GM18505 (cell line): ENCODE data around the gene SPDYE2.
"Not testable (repeated sequence)": the region's sequence is repeated elsewhere in the genome, so short reads cannot be mapped to it uniquely, and the experiment has no call there.

Experiments
- ATAC-seq: cut with Tn5 transposase; IDR thresholded peaks from one replicate; pipeline ENCODE4 v1.9.1; 2021; ENCODE audit not compliant: unreplicated experiment

Gene SPDYE2

DNA sequence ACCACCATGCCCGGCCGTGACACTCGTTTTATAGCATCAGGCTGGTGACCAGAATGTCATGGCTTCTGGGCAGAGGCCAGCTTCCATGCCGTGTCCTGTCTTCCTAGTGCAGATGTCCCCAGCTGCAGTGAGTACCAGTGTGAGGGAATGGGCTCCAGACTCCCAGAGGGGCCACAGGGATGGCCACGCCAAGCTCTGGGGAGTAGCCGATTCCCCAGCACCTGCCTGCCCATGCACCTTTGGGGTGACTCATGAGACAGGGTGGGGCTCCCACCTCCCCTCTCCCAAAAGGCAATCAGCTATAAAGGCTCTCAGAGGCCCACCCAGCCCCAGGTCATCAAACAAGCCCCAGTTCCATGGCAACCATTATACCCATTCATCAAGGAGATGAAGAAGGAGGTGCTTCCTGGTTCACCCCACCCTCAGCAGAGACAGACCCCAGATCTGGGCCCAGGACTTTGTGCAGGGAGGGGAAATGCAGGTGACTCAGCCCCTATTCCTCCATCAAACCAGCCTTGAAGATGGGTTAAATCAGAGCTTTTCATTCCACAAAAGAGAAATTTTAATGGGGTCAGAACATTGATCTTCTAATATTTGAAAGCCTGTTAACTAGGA is at the start of gene SPDYE2:
Gene SPDYE2 (plus strand): TSS at position 419 of the 615 bp plus-strand sequence. CDS start 2,030 bp downstream, outside the sequence.
- ATAC-seq = not testable (repeated sequence)

DNA sequence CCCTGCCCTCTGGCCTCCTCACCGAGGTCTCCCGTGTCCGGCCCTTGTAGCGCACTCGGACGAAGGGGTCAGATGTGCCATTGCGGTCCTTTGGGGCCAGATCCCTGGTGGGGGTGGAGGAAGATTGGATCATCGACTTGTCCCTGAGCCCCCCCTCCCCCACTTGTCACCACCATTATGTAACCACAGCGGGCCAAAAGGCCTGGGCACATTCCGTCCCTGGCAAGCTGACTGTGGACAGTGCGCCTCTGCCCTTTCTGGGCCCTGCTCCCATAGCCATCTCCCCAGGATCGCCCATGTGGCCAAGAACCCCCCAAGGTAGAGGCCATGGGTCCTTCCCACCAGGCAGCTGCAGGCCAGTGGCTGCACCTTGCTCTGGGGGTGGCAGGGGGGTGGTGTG is 47.9 kb upstream of the SPDYE2 start:
- ATAC-seq = not testable (repeated sequence)

GRCh38 chr7:102505298-102506185 is 45.5 kb upstream of the SPDYE2 start:
- not testable (repeated sequence) for ATAC-seq

DNA sequence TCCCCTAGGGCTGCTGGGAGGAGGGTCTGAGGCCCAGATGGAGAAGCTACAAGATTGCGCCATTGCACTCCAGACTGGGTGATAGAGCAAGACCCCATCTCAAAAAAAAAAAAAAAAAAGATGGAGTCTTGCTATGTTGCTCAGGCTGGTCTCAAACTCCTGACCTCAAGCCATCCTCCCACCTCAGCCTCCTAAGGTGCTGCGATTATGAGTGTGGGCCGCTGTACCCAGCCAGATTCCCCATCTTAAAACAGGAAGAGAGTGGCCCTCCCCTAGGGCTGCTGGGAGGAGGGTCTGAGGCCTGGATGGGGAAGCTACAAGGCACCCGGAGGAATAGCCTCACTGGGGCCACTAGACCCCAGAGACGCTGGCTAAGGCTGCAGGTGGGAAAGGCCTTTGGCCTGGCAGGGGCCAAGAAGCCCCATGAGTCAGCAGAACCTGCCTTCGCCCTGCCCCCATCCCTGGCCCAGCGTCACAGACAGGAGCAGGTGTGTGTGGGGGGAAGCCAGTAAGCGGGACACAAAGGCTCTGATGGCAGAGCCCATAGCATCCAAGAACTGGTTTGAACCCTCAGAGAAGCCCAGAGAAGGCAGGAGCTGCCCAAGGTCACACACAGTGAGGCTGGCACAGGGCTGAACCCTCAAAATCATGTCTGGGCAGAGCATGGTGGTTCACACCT is 43.5 kb upstream of the SPDYE2 start:
- not testable (repeated sequence) for ATAC-seq

GRCh38 chr7:102510575-102510974 is 40.5 kb upstream of the SPDYE2 start:
- ATAC-seq = not testable (repeated sequence)

DNA sequence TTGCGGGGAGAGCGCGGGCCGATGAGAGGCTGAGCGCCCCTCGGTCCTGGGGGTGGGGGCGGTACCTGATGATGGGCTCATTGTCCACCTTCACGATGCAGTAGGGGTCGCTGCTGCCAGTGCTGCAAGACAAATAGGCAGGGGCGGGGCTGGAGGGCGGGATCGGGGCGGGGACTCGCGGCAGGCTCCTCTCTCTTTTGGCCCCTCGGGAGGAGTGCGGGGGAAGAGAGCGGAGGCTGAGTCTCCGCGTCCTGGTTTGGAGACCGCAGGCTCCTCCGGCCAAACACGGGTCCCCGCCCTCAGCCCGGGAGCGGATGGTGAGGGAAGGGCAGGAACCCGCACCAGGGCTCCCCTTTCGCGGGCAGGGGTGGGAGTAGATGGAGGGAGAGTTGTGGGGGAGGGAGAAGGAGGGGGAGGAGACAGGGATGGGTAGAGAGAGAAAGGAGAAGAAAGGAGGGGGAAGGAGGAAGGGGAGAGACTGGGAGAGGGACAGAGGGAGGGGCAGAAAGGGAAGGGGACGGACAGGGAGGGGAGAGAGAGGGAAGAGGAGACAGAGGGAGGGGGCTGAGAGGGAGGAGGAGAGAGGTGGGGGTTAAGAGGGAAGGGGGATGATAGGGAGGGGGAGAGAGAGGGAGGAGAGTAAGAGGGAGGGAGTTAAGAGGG is 39.0 kb upstream of the SPDYE2 start:
- ATAC-seq = peak; percentile 33

- not testable (repeated sequence) for ATAC-seq
These were observed 38.3 kb upstream of the SPDYE2 start for GRCh38 chr7:102512642-102513221.

DNA sequence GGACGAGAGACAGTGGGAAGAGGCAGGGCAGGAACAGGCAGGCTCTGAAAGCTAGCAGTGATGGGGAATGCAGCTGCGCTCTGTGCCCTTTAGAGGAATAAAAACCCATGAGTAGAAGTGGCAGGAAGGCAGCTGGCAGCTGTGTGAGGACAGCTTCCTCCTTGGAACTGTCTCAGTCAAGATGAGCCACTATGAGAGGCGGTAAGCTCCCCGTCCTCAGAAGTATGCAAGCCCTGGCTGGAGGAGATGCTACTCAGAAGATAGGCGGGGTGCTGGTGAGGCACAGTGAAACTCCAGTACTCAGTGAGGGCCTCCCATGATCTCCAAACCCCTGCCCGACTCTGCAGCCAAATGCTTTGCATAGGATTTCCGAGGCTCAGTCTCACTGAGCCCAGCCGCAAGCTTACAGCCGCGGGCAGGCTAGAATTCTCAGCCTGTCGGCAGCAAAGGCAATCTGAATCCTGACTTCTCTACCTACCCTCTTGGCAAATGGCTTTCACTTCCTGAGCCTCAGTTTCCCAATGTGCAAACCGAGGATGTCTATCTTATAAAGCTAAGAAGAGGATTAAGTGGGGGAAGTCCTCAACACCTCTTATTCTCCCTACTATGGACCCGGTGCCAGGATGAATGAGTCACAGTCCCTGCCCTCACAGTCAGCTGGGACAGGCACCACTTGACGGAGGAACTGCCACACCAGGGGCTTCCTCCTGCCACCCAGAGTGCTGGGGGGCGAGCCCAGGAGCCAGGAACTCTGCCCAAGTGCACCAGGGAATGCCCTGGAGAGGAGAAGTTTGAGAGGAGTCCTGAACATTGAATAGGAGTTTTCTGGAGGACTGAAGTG is 35.9 kb upstream of the SPDYE2 start:
- peak; percentile 52 for ATAC-seq

- not testable (repeated sequence) for ATAC-seq
These were observed 35.1 kb upstream of the SPDYE2 start for GRCh38 chr7:102515889-102516288.

DNA sequence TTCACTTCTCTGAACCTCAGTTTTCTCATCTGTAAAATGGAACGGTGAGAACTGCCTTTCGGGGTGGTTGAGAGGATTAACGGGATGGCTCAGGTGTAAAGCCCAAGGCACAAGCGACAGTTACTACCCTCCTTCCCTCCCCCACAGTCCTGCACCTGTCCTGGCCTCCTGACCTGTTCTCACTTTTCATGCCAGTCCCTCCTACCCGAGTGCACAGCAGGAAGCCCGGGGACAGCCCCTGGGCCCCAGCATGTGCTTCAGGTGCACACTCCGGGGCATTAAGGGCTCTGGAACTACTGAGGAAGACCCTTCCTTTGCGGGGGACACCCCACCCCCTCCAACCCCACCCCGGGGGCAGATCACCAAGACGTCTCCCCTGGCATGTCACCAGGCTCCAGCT is 34.1 kb upstream of the SPDYE2 start:
- ATAC-seq = not testable (repeated sequence)

- peak; percentile 79 for ATAC-seq
These were observed 33.4 kb upstream of the SPDYE2 start, which contains the start of gene RASA4B for GRCh38 chr7:102517550-102518147. RASA4B (minus strand) TSS chr7:102517777; CDS start chr7:102517710, 67 bp downstream.

GRCh38 chr7:102520797-102521196 is 30.2 kb upstream of the SPDYE2 start:
- not testable (repeated sequence) for ATAC-seq

DNA sequence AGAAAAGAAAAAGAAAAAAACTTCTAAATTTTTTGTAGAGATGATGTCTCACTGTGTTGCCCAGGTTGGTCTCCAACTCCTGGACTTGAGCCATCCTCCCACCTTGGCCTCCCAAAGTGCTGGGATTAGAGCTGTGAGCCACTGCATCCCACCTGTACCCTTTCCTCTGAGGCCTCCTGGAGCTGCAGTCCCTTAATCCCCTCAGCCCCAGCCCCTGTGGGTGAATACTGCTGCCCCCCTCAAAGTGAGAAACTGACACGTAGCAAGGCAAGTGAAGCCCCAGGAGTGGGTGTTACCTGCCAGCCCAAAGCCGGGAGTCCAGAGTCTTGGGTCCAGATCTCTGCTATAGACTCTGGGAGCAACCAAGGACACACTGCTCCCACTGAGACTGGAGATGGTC is 26.2 kb upstream of the SPDYE2 start:
- not testable (repeated sequence) for ATAC-seq

DNA sequence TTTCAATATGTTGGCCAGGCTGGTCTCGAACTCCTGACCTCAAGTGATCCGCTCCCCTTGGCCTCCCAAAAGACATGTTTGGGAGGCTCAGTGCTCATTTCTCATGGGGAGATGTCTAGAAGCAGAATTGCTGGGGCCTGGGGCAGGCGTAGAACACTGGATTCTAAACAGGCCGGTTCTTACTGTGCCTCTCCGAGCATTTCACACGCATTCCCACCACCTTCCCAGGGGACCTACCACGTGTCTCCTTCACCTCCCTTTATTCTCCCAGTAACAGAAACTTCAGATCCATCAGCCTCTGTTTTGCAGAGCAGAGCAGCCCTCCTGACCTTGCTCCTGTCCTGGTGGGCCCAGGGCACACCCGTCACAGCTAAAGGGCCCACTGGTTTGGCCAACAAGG is 23.8 kb upstream of the SPDYE2 start:
- ATAC-seq = not testable (repeated sequence)

DNA sequence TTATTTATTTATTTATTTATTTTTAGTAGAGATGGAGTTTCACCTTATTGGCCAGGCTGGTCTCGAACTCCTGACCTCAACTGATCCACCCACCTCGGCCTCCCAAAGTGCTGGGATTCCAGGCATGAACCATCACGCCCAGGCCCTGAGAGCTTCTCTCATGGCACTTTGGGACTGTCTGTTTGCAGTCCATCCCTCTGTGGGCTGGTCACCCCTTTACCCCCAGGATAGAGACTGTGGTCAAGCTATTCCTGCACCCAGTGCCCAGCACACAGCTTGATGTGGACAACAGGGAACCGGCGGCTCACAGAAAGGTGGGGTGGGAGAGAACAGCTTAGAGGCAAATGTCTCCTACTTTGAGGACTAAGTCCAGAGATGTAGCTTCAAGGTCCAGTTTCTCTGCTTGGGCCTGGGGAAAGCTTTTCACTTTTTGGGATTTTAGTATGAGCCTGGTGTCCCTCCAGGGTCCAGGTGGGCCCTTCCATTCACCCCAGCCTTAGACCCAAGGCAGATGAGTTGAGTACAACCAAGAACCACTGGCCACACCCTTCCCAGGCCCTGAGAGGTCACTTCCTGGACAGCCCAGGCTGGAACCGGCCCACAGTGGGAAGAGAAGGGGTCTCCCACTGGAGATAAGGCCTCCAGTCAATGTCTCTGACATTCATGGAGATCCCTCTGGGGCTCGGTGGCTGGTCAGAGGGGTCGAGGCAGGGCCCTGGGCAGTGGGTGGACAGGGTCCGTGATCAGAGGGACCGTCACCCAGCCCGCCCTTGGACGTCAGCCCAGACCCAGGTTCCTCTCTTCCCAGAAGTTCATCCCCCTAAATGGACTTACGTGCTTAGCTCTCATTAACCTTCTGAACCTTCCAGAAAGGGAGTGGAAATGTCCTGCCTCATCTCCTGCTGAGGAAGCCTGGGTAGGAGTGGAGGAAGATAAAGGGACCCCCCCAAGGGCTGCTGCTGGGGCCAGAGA is 22.9 kb upstream of the SPDYE2 start:
- not testable (repeated sequence) for ATAC-seq

DNA sequence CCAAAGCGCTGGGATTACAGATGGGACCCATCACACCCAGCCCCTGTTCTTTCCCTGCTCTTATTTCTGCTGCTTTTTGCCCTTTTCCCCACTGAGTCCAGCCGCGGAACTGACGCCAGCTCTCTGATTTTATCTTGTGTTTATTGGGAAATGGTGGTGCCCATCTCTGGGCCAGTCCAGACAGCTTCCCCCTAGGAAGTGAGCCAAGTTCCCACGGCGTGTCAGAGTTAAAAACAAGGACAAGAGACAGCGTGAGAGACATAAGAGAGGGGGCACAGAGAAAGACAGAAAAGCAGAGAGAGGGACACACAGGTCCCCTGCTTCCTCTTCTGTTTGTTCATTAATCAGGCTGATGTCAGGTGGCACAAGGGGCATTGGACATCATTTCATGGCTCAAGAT is 19.4 kb upstream of the SPDYE2 start:
- not testable (repeated sequence) for ATAC-seq

GRCh38 chr7:102532127-102532526 is 18.9 kb upstream of the SPDYE2 start:
- ATAC-seq = not testable (repeated sequence)
